ENCODE data around the gene MAZ.

GRCh38 chr16:29845656-29846055, 39.3 kb downstream of the MAZ start:
- TF ChIP-seq EZH2 (IDR thresholded peaks at IDR 0.05; ENCODE audit: low read depth, low read length, severe bottlenecking) (no peak), CHD2 (IDR thresholded peaks at IDR 0.05; ENCODE audit: low read length) (no peak), EP300 (IDR thresholded peaks at IDR 0.05; ENCODE audit: borderline replicate concordance in 1 of 2, low read depth in 2 of 2, low read length in 2 of 2) (no peak), GABPA (IDR thresholded peaks at IDR 0.05; ENCODE audit: borderline replicate concordance, insufficient read depth, low read length) (no peak), POLR2A (IDR thresholded peaks at IDR 0.05; ENCODE audit: control extremely low read depth in 1 of 2, low read depth in 2 of 2, low read length in 2 of 2) (no peak), POLR2AphosphoS5 (IDR thresholded peaks at IDR 0.05; ENCODE audit: low read depth, low read length) (no peak), YY1 (IDR thresholded peaks at IDR 0.05; ENCODE audit: low read depth, low read length) (no peak), CBX8 (IDR thresholded peaks at IDR 0.05; ENCODE audit: borderline replicate concordance, low read depth, low read length) (no peak), CTCF (IDR thresholded peaks at IDR 0.05; ENCODE audit: control extremely low read depth in 1 of 3, insufficient read depth in 1 of 3, low read depth in 1 of 3, low read length in 3 of 3) (no peak), CREB1 (IDR thresholded peaks at IDR 0.05) (no peak), MAX (IDR thresholded peaks at IDR 0.05) (no peak)
- TF ChIP-seq, protein P1, sequence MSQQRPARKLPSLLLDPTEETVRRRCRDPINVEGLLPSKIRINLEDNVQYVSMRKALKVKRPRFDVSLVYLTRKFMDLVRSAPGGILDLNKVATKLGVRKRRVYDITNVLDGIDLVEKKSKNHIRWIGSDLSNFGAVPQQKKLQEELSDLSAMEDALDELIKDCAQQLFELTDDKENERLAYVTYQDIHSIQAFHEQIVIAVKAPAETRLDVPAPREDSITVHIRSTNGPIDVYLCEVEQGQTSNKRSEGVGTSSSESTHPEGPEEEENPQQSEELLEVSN (IDR thresholded peaks at IDR 0.05) = no peak

All from H1 (cell line).